Stimulated activated CD4-positive, alpha-beta T cell treated with anti-CD3 and anti-CD28 coated beads, Interleukin-1b, Interleukin-23, amount 100 ng/mL, for 48 hours (primary cell): Measurements from ENCODE around the gene AKIRIN2.
A peak's percentile ranks its signal among the peaks of the same experiment; 100 is the strongest.

ENCODE experiments used
- DNase-seq: peaks from one replicate; pipeline ENCODE4 v3.0.0-alpha.2; 2020

AKIRIN2 gene

GRCh38 chr6:87701676-87702588, at the start of gene AKIRIN2:
TSS of gene AKIRIN2 (minus strand) at chr6:87702233. CDS start at chr6:87701684, 549 bp downstream.
- DNase-seq = peak; percentile 97

- no peak for DNase-seq
These were observed 45.6 kb upstream of the AKIRIN2 start for GRCh38 chr6:87747646-87748045.

- no peak for DNase-seq
These were observed 44.1 kb upstream of the AKIRIN2 start for GRCh38 chr6:87745966-87746721.

GRCh38 chr6:87743454-87743853, 41.4 kb upstream of the AKIRIN2 start:
- no peak for DNase-seq

GRCh38 chr6:87742106-87742505, 40.1 kb upstream of the AKIRIN2 start:
- DNase-seq = peak; percentile 82

GRCh38 chr6:87741001-87741650, 39.1 kb upstream of the AKIRIN2 start:
- no peak for DNase-seq

GRCh38 chr6:87738744-87739143, 36.7 kb upstream of the AKIRIN2 start:
- DNase-seq = no peak

GRCh38 chr6:87738000-87738399, 36.0 kb upstream of the AKIRIN2 start:
- no peak for DNase-seq

- DNase-seq = peak; percentile 15
These were observed 34.9 kb upstream of the AKIRIN2 start for GRCh38 chr6:87736809-87737540.

GRCh38 chr6:87731818-87732661, 30.0 kb upstream of the AKIRIN2 start:
- DNase-seq = peak; percentile 22

- no peak for DNase-seq
These were observed 29.0 kb upstream of the AKIRIN2 start for GRCh38 chr6:87731080-87731479.

GRCh38 chr6:87729965-87730719, 28.1 kb upstream of the AKIRIN2 start:
- DNase-seq = peak; percentile 20

GRCh38 chr6:87728706-87729105, 26.7 kb upstream of the AKIRIN2 start:
- DNase-seq = no peak

GRCh38 chr6:87724983-87725811, 23.2 kb upstream of the AKIRIN2 start:
- DNase-seq = no peak

GRCh38 chr6:87723170-87724078, 21.4 kb upstream of the AKIRIN2 start:
- DNase-seq = no peak

GRCh38 chr6:87722540-87723169, 20.6 kb upstream of the AKIRIN2 start:
- DNase-seq = no peak

GRCh38 chr6:87721311-87721710, 19.3 kb upstream of the AKIRIN2 start:
- no peak for DNase-seq
